Spinal cord (tissue), 10 donors: ENCODE results near the gene EPC2. TPM values are rescaled to one million over a fixed set of nuclear protein-coding genes. Genes with fewer than 3 reads are reported as not detected.
"Not testable (repeated sequence)": the region's sequence is repeated elsewhere in the genome, so short reads cannot be mapped to it uniquely, and the experiment has no call there.

ENCODE experiments used
- DNase-seq, 6 donors: peaks; one replicate each; pipeline versions ENCODE4 v3.0.0 to v3.0.0-alpha.2; 2013 to 2015; ENCODE audit warnings: low spot score in 6 of 6, low read depth in 4 of 6
- H3K27ac ChIP-seq: one replicate; pipeline ENCODE4 v1.5.1; 2013; ENCODE audit warnings: low read depth, low read length, control low read depth
- H3K27me3 ChIP-seq: one replicate; pipeline ENCODE4 v1.6.1; 2013; ENCODE audit warnings: low read length; ENCODE audit not compliant: control insufficient read depth, insufficient read depth
- H3K36me3 ChIP-seq: one replicate; pipeline ENCODE4 v1.6.1; 2013; ENCODE audit warnings: low read length; ENCODE audit not compliant: control insufficient read depth, insufficient read depth
- H3K4me1 ChIP-seq: one replicate; pipeline ENCODE4 v1.6.1; 2013; ENCODE audit warnings: low read length; ENCODE audit not compliant: control insufficient read depth, insufficient read depth
- H3K4me3 ChIP-seq: one replicate; pipeline ENCODE4 v1.5.1; 2013; ENCODE audit warnings: low read depth, low read length, control low read depth
- H3K9me3 ChIP-seq: one replicate; pipeline ENCODE4 v1.6.1; 2013; ENCODE audit warnings: low read length; ENCODE audit not compliant: control insufficient read depth, insufficient read depth
- WGBS: methylation state at CpG from one replicate; pipeline ENCODE4 v1.1.5; 2013; ENCODE audit warnings: missing lambda C conversion rate; ENCODE audit not compliant: insufficient coverage; 5-methylcytosine and 5-hydroxymethylcytosine counted together
- polyA plus RNA-seq, 2 donors: library from polyadenylated mRNA; unstranded; fragments of 120-200 nt; gene quantifications; one replicate each; pipeline ENCODE4 v1.2.1, GENCODE V29; 2013; ENCODE audit not compliant: insufficient read length in 2 of 2
- total RNA-seq, 2 donors: library from RNA; depleted of rRNA in 1 of 2; stranded (reverse); fragments of 120-200 nt in 1 of 2; fragments of >200 nt in 1 of 2; gene quantifications; one replicate each; pipeline versions ENCODE4 v1.2.3 to v1.2.4, GENCODE V29; 2013 to 2014
- donor health status: healthy.

The EPC2 gene
- total and polyA plus RNA-seq, 4 donors = 31.5 to 52.6 (median 38.1) TPM

- H3K27me3 ChIP-seq, DNase-seq, H3K4me1 ChIP-seq, H3K9me3 ChIP-seq, H3K36me3 ChIP-seq, H3K27ac ChIP-seq, H3K4me3 ChIP-seq: not testable (repeated sequence)
- WGBS = no CpG with 5 or more reads among the region's 6 CpGs
These were observed 37.3 kb downstream of the EPC2 start for GRCh38 chr2:148681862-148682261.

GRCh38 chr2:148684507-148684906, 40.0 kb downstream of the EPC2 start:
- H3K27ac ChIP-seq = no peak overlapping the region
- no peaks in the 10 kb centered on the region for H3K27me3 ChIP-seq
- no peaks in the 10 kb centered on the region for H3K4me1 ChIP-seq
- no peak for DNase-seq
- no peaks in the 10 kb centered on the region for H3K36me3 ChIP-seq
- WGBS = 90% methylated on average over 2 of the region's 6 CpGs
- no peaks in the 10 kb centered on the region for H3K9me3 ChIP-seq
- no peak overlapping the region for H3K4me3 ChIP-seq

GRCh38 chr2:148687543-148687942, 43.0 kb downstream of the EPC2 start:
- WGBS = no CpG with 5 or more reads among the region's 3 CpGs
- no peak overlapping the region for H3K4me3 ChIP-seq
- H3K36me3 ChIP-seq = no peaks in the 10 kb centered on the region
- H3K27ac ChIP-seq = no peak overlapping the region
- H3K4me1 ChIP-seq = no peaks in the 10 kb centered on the region
- DNase-seq = no peak
- H3K9me3 ChIP-seq = no peaks in the 10 kb centered on the region
- no peaks in the 10 kb centered on the region for H3K27me3 ChIP-seq

GRCh38 chr2:148688011-148688410, 43.5 kb downstream of the EPC2 start:
- H3K4me3 ChIP-seq, H3K9me3 ChIP-seq, H3K4me1 ChIP-seq, DNase-seq, H3K36me3 ChIP-seq, H3K27me3 ChIP-seq, H3K27ac ChIP-seq: not testable (repeated sequence)

GRCh38 chr2:148696985-148697384, 52.4 kb downstream of the EPC2 start:
- no peak overlapping the region for H3K4me3 ChIP-seq

GRCh38 chr2:148699830-148700229, 55.3 kb downstream of the EPC2 start:
- Histone ChIP-seq H3K27me3 (no peaks in the 10 kb centered on the region), H3K36me3 (no peaks in the 10 kb centered on the region), H3K4me1 (no peaks in the 10 kb centered on the region), H3K4me3 (no peak overlapping the region), H3K27ac (no peak overlapping the region), H3K9me3 (peaks cover 12% of the 10 kb centered on the region)
- no peak for DNase-seq
- WGBS = no CpG with 5 or more reads among the region's 4 CpGs

More at GRCh38 chr2:148696985-148697384, 52.4 kb downstream of the EPC2 start:
- Histone ChIP-seq H3K27me3 (no peaks in the 10 kb centered on the region), H3K4me1 (no peaks in the 10 kb centered on the region), H3K36me3 (no peaks in the 10 kb centered on the region), H3K9me3 (peaks cover 12% of the 10 kb centered on the region), H3K27ac (no peak overlapping the region)
- no CpG with 5 or more reads among the region's 2 CpGs for WGBS
- DNase-seq = no peak

- Histone ChIP-seq H3K27me3 (no peaks in the 10 kb centered on the region), H3K36me3 (no peaks in the 10 kb centered on the region), H3K27ac (no peak overlapping the region), H3K4me3 (no peak overlapping the region), H3K4me1 (no peaks in the 10 kb centered on the region), H3K9me3 (peaks cover 12% of the 10 kb centered on the region)
- no peak for DNase-seq
- WGBS = no CpG with 5 or more reads among the region's 3 CpGs
These were observed 56.5 kb downstream of the EPC2 start for GRCh38 chr2:148701039-148701438.

GRCh38 chr2:148701877-148702276, 57.3 kb downstream of the EPC2 start:
- Histone ChIP-seq H3K4me1 (no peaks in the 10 kb centered on the region), H3K27me3 (no peaks in the 10 kb centered on the region), H3K9me3 (peaks cover 12% of the 10 kb centered on the region), H3K36me3 (no peaks in the 10 kb centered on the region), H3K27ac (no peak overlapping the region), H3K4me3 (no peak overlapping the region)
- DNase-seq = no peak

- Histone ChIP-seq H3K9me3 (peaks cover 12% of the 10 kb centered on the region), H3K27ac (no peak overlapping the region), H3K4me3 (no peak overlapping the region), H3K36me3 (no peaks in the 10 kb centered on the region), H3K27me3 (no peaks in the 10 kb centered on the region), H3K4me1 (no peaks in the 10 kb centered on the region)
- no CpG with 5 or more reads among the region's 1 CpG for WGBS
- no peak for DNase-seq
These were observed 57.9 kb downstream of the EPC2 start for GRCh38 chr2:148702475-148702874.

GRCh38 chr2:148704247-148704646, 59.7 kb downstream of the EPC2 start:
- H3K27me3 ChIP-seq = no peaks in the 10 kb centered on the region
- no peaks in the 10 kb centered on the region for H3K4me1 ChIP-seq
- peaks cover 12% of the 10 kb centered on the region for H3K9me3 ChIP-seq
- no peak overlapping the region for H3K27ac ChIP-seq
- no peaks in the 10 kb centered on the region for H3K36me3 ChIP-seq
- DNase-seq = no peak
- H3K4me3 ChIP-seq = no peak overlapping the region
